HG02884 (cell line): Measurements from ENCODE around the gene C8B.

ENCODE experiments used
- ATAC-seq: cut with Tn5 transposase; IDR thresholded peaks from one replicate; pipeline ENCODE4 v1.9.1; 2021; ENCODE audit warnings: mild to moderate bottlenecking, moderate library complexity; ENCODE audit not compliant: unreplicated experiment

Gene C8B

DNA sequence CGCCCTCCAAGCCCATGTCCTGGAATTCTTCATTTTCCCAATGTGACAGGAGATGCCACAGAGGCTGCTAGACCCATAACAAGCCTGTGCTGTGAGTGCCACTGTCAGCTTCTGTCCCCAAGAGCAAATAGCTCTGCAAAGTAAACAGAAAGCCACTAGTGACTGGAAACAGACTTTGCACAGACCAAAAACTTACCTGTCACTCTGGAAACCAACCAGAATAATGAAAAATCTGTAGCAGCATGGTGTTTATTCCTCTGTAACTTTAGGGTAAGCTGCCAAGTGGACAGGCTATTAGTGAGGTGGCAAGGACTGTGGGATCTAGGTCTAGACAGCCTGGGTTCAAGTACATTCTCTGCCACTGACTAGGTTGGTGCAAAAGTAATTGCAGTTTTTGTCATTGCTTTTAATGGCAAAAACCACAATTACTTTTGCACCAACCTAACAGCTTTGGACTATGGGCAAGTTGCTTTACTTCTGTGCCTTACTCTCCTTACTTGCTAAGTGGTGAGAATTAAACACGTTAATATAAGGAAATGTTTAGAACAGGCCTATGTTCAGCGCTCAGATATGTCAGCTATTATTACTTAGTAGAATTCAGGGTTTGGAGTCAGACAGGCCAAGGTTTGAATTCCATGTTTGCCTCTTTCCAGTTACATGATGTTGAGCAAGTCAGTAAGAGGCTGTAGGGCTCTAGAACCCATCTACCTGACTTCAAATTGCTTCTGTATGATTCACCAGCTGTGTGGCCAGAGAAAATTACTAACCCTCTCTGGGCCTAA is at the start of gene C8B:
Gene C8B, minus strand, starts transcription at position 100 of the 782 bp plus-strand sequence. Its CDS starts 67 bp downstream, at position 33.
- ATAC-seq = no peak

GRCh38 chr1:57015071-57015470 is 49.3 kb upstream of the C8B start:
- ATAC-seq = no peak

DNA sequence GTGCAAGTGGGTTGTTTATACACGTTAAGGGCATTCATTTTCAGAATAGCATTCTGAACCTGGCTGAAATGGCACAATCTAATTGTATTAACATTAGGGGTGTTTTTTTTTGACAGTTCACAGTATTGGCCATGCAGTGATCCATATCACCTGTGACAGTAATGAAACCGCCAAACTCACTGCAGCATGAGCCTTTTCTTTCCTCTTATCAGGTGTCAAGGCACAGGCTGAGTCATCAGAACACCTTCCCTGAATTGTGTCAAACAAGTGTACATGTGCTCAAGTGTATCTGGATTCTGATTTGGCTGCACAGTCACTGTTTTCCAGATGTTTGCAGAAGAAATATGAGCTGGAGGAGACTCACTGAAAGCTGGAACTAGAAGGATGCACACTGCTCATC is 47.7 kb upstream of the C8B start:
- no peak for ATAC-seq

DNA sequence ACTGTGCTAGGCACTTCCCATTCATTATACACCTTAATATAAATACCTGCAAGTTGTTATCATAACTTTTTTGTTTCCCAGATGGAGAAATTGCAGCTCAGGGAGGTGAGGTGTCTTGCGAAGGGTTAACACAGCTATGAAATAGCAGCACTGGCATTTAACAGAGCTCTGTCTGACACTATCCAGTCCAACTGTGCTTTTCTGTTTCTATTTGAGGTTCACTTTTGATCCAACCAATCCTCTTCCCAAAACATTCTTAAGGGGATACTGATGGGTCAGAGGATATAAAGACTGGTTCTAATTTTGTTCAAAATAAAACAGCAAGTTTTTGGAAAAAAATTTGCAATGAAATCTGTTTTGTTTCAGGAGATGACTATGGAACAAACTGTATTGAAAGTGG is 46.5 kb upstream of the C8B start:
- no peak for ATAC-seq

DNA sequence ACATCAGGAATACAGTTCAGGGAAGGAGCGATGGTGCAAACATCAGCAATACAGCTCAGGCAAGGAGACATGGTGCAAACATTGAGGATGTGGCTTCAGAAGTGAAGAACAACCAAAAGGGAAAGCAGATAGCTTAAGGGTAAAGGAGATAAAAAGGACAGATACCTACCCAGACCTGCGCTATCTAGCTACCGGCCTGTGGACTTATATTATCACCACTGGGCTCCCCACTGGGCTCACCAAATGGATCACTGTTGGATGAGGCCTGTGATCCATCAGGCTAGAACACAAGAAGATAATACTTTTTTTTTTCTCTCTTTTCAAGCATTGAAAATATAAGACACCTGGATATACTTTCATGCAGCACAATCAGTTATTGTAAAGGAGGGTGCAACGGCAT is 44.7 kb upstream of the C8B start:
- no peak for ATAC-seq

GRCh38 chr1:57007948-57008347 is 42.1 kb upstream of the C8B start:
- ATAC-seq = no peak

DNA sequence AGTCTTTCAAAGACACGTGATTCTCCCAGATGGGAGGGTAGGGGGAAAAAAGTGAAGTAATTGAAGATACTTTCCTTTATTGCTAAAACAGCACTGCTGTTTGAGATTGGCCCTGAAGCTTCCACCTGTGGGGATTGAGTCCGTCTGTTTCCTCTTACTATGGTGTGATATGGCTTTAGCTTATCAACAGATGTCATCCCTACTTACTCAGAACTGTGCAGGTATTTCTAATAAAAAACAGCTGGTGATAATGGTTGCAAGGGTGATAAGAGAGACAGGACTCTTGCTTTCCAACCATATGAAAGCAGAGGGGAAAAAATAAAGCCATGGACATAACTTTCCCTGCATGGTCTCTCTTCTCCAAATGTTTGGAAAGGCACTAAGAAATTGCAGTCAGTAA is 41.7 kb upstream of the C8B start:
- ATAC-seq = no peak

- ATAC-seq = no peak
These were observed 37.8 kb upstream of the C8B start for GRCh38 chr1:57003398-57004139.

DNA sequence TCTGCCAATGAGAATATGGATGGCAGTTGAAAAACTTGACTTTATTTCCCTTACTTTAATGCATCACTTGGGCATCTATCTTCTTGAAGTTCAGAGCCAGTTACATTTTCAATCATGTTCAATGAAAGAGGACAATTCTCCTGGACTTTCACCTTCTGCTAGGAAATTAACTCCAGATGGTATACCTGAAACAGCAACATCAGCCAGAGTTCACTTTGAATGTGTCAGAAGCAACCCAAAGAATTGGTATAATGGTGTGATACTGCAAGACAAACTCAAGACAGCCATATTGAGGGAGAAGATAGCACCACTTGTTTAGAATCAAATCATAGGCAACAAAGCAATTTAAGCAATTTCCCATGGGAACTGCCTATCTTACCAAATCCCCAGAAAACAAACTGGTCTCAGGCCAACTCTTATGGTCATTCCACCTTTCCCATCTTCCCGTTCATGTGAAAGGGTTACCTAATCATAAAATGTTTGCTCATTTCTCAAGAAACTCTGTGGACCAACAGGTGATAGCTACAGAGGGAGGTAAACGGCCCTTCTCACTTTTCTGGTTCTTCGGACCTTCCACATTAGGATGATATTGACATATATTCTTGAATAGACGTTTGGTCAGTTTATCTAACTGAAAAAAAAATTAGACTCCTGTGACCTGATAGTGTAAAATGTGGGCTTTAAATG is 29.7 kb upstream of the C8B start:
- no peak for ATAC-seq

DNA sequence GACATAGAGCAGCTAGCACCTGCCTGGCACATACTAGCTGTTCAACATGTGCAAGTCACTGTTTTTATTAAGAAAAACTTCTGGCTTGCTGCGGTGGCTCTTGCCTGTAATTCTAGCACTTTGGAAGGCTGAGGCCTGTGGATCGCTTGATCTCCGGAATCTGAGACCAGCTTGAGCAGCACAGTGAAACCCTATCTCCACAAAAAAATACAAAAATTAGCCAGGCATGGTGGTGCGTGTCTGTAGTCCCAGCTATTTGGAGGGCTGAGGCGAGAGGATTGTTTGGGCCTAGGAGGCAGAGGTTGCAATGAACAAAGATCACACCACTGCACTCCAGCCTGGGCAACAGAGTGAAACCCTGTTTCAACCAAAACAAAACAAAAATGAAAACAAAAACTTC is 27.7 kb upstream of the C8B start:
- no peak for ATAC-seq

DNA sequence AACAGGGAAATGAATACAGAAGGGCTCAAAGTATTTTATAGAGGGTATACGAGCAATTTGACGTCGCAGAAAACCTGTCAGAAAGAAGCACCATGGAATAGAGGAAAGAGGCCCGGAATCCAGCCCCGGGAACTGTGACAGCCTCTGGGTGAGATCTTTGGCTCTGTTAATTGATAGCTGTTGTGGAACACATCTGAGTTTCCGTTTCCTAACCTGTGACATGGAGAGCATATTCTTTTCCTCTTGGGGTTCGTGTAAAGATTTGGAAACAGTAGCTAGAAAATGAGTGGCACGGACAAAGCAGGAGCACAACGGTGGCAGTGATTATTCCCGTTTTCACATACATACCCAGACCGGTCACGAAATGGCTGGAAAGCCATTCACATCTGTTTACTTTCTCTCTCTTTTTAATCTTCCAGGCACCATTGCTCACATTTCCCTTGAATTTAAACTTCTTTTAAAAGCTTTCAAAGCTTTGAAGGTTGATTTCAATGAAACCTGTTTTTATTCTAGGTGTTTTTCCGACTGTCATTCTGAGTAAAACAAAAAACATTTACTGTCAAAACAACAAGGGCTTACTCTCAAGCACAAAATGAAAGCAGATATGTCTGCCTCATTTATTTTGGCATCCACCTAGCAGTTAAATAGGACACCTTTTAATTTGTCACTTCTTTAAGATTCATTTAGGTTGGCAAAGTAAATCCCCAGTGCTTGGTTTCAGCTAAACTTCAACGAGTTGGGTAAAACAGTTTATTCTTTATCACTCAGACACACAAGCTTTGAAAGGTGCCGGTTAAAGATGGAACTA is 26.7 kb upstream of the C8B start:
- ATAC-seq = no peak

- ATAC-seq = no peak
These were observed 25.8 kb upstream of the C8B start for GRCh38 chr1:56991576-56991975.

DNA sequence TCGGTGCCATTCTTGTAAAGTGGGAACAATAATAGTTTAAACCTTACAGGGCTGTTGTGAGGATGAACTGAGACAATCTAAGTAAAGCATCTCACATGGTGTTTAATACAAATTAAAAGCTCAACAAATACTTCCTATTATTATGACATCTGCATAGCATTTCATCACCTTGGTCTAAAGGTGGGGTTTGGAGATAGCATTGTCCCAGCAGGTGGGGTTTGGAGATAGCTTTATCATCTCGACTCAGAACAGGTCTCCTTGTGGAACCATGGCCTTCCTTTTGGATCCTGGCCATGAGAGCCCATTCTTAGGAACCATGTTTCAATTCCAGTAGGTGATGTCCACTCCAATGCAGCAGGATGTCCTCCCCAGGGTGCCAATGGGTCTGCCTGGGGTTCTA is 20.6 kb upstream of the C8B start:
- no peak for ATAC-seq

- ATAC-seq = no peak
These were observed 20.0 kb upstream of the C8B start for GRCh38 chr1:56985857-56986256.

DNA sequence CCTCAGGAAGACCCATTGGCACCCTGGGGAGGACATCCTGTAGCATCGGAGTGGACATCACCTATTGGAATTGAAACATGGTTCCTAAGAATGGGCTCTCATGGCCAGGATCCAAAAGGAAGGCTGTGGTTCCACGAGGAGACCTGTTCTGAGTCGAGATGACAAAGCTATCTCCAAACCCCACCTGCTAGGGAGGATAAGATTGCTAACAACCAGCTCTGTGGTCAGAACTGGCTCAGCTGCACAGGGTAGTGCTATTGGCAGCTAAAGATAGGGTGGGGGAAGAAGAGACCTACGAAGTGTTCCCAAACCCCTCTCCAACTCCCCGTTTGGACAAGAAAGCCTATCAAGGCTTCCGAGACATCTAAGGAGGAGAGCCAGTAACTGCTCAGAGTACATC is 17.7 kb upstream of the C8B start:
- ATAC-seq = no peak

DNA sequence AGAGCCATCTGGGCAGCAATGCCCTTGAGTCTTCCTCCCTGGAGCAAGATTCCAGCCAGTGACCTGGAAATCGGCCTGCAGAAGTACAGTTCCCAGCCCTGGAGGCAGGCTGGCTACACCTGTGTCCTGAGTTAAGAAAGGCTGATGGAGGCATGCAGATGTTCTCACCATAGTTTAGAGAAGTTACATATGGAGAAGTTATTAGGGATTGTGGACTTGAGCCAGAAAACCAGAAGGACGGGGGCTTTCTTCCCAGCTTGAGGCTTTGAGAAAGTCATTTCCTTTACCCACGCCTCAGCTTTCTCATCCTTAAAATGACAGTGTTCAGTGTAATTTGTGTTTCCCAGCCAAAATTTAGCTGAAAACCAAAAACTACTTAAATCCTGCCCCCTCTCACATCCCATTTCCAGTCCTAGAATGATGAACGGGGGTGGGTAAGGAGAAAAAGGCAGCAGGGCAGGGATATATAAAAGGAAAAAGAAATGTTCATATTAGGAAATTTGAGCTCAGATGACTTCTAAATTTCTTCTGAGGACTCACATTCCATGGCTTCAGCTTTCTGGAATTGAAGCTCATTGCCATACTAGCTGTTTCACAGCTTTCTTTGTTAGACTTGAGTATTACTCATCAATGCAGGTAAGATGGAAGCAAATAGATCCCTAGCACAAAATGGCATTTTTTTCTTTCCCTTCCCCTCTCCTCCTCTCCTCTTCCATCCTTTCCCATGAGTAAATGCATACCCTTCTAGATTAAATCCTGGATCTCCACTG is 14.4 kb upstream of the C8B start:
- no peak for ATAC-seq

- ATAC-seq = no peak
These were observed 13.0 kb upstream of the C8B start for GRCh38 chr1:56978819-56979218.

DNA sequence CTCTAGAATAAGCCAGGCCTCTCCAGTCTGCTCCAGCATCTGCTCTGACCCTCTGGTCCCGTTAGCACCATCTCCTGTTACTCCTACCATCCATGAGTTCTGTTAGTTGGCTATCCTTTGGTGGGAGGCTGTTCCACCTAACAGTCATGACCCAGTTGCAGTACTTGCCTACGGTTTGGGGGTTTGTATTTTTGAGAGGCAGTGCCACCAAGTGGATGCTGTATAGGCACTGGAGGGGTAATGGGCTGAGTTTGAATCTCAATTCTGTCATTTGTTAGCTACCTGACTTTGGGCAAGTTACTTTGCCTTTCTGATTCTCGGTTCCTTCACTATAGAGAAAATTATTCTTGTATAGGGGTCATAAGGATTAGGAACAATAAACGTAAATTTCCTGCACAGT is 12.1 kb upstream of the C8B start:
- no peak for ATAC-seq

DNA sequence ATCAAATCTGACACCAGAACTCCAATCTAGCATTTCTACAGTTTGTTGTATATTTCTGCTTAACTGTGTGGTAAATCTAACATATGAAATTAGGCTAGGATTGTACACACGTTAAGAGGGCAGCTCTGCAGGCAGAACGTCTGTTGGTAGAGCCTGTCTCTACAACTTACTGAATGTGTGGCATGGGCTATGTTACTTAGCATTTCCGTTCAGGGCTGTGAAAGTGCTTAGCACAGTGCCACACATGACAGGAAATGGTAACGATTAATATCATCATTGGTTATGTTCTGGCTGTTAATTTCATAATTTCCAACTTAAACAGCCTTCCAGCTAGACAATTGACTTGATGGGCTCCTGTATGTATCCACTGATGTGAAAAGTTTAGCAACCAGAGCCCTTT is 9.6 kb upstream of the C8B start:
- ATAC-seq = no peak
